Activated CD4-positive, alpha-beta memory T cell treated with anti-CD3 and anti-CD28 coated beads, Interleukin-2, amount 10 ng/mL, durations not matched to agents 7 days and 5 days (primary cell): ENCODE measurements around the gene PDE6D. TPM values are rescaled to one million over a fixed set of nuclear protein-coding genes. Genes with fewer than 3 reads are reported as not detected.
A peak's percentile ranks its signal among the peaks of the same experiment; 100 is the strongest.

ENCODE experiments used
- CTCF ChIA-PET: fragments of 350-600 bp; sonication (Branson Sonifier 250); formaldehyde crosslinking; loops from one replicate; lab custom pipeline; 2021; ENCODE audit warnings: antibody characterized with exemption, inconsistent platforms; lab: Charles Lee
- POLR2A ChIA-PET: fragments of 350-600 bp; sonication (Branson Sonifier 250); formaldehyde crosslinking; loops from one replicate; lab custom pipeline; 2021; ENCODE audit warnings: antibody characterized with exemption; lab: Charles Lee
- DNase-seq: peaks from one replicate; pipeline ENCODE4 v3.0.0-alpha.2; 2020
- H3K27ac Mint-ChIP-seq: one replicate; pipeline ENCODE4 v1.8.0; 2021; ENCODE audit warnings: mild to moderate bottlenecking, mixed read lengths
- H3K27me3 Mint-ChIP-seq: one replicate; pipeline ENCODE4 v1.8.0; 2021; ENCODE audit warnings: mixed read lengths
- H3K36me3 Mint-ChIP-seq: one replicate; pipeline ENCODE4 v1.8.0; 2021; ENCODE audit warnings: low read depth, mixed read lengths
- H3K4me1 Mint-ChIP-seq: one replicate; pipeline ENCODE4 v1.8.0; 2021; ENCODE audit warnings: mixed read lengths
- H3K4me3 Mint-ChIP-seq: one replicate; pipeline ENCODE4 v1.8.0; 2021; ENCODE audit warnings: mild to moderate bottlenecking, mixed read lengths
- H3K9me3 Mint-ChIP-seq: one replicate; pipeline ENCODE4 v1.8.0; 2021; ENCODE audit warnings: mixed read lengths
- total RNA-seq, 2 experiments: library from RNA; stranded (reverse); gene quantifications; one replicate each; pipeline ENCODE4 v1.2.3, GENCODE V29; 2021

PDE6D gene
- total RNA-seq, 2 experiments from 2014 or later = 36.7 to 37.7 TPM

DNA sequence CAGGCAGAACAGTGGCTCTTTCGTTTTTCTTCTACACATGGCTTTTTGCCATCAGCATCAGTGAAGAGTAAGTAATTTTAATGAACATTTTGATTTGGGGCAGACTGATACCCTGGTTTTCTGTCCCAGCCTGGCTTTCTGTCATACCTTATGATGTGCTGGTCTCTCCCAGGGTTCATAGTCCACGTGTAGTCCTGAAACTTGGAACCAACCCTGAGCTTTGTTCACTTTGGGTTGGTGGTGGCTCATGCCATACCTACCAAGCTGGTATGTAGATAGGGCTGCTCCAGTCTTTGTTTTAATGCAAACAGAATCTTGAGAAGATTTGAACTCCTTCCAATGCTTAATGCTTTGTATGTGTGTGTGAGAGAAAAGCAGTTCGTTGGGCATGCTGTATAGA is 10.0 kb upstream of the PDE6D start:
- H3K4me3 Mint-ChIP-seq = no peak overlapping the region
- DNase-seq = no peak
- peaks cover 22% of the 10 kb centered on the region for H3K4me1 Mint-ChIP-seq
- ChIA-PET POLR2A (no interaction called here), CTCF (no interaction called here)
- H3K36me3 Mint-ChIP-seq = peaks cover 42% of the 10 kb centered on the region
- no peaks in the 10 kb centered on the region for H3K9me3 Mint-ChIP-seq
- no peaks in the 10 kb centered on the region for H3K27me3 Mint-ChIP-seq
- H3K27ac Mint-ChIP-seq = no peak overlapping the region

DNA sequence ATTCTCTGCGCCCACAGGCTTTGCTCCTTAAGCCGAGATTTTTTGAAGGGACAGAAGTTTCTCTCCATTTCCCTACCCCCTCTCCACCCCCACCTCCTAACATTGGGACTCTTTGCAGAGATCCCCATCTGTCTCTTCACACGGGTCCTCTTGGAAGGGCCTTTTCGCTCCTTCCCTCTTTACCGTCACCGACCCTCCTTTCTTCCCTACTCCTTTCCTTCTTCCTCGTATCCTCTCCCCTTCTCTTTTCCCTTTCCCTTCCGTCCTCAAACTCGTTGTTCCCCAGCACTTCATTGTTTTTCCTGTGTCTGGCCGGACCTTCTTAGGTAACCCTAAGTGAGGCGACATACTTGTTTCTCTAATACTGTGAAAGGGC is 5.8 kb upstream of the PDE6D start:
- Mint-ChIP-seq H3K36me3 (peaks cover 27% of the 10 kb centered on the region), H3K9me3 (no peaks in the 10 kb centered on the region), H3K4me3 (peak overlapping the region; percentile 91), H3K27ac (peak overlapping the region; percentile 70), H3K4me1 (peaks cover 60% of the 10 kb centered on the region), H3K27me3 (no peaks in the 10 kb centered on the region)
- POLR2A ChIA-PET = interaction anchor here (0.8 to 1.4 kb wide), 4 partner anchors 9 to 323 kb away, joined by 3 to 4 read pairs (median 4); partner anchors contain the start of gene NCL
- CTCF ChIA-PET = interaction anchor here (0.8 kb wide), 1 partner anchor 41 kb away, joined by 3 read pairs; no protein-coding TSS in a partner anchor
- DNase-seq = no peak

DNA sequence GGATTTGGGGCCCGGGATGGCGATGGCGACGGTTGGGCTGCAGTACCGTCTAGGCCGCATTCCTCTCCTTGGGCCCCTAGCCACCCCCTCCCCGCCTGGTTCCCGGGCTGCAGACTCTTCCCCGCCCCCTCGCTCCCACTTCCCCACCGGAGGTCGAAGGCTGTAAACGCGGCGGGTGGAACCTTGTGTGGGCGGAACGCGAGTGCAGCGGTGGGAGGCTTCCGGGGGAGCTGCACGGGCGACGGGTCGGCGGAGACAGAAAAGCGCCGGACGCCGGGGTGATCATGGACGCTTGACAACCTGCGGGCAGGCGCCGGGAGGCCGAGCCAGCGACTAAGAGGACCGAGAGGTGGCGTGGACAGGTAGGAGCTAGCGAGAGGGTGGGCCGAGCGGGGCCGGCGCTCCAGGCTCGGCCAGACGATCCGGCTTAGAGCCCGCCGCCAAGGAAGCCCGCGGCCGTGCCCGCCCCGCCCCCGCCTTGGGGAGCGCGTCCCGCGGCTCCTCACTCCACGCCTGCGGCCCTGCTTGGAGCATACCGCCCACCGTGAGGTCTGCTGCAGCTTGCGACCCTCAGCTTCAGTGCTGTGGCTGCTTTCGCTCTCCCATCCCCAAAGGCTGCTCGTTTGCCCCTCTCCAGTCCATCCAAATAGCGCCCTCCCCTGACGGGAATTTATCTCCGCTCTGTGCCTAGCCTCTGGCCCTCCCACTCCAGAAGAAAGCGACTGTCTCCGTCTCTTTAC is 5.3 kb upstream of the PDE6D start, which contains the start of gene COPS7B:
COPS7B (plus strand) TSS at position 269 of the 740 bp plus-strand sequence. CDS start 2,126 bp downstream, outside the sequence.
- ChIA-PET CTCF (interaction anchor here (0.6 to 1.5 kb wide), 8 partner anchors 10 to 191 kb away, joined by 3 to 4 read pairs (median 3); no protein-coding TSS in a partner anchor), POLR2A (interaction anchor here (0.8 to 1.6 kb wide), 8 partner anchors 9 to 322 kb away, joined by 3 to 4 read pairs (median 3); partner anchors contain the start of gene NCL)
- Mint-ChIP-seq H3K4me1 (peaks cover 64% of the 10 kb centered on the region), H3K9me3 (no peaks in the 10 kb centered on the region), H3K4me3 (peak within 1 kb of the TSS; percentile 91), H3K27ac (peak within 1 kb of the TSS; percentile 70), H3K27me3 (no peaks in the 10 kb centered on the region), H3K36me3 (peaks cover 23% of the 10 kb centered on the region)
- peak; percentile 84 for DNase-seq

DNA sequence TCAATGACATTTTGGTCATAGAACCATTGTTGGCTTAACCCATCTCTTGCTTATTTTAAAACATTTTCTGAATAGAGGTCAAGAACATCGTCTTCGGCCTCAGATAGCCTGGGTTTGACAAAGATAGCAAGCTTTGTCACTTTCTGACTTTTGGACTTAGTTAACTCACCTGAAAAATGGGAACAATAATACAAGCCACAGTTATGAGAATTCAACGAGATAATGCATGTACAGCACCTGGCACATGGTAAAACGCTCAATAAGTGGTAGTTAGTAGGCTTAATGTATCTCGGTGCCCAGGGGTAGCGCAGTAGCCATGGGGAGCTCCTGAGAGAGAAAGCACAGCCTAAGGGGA is 4.7 kb upstream of the PDE6D start:
- ChIA-PET POLR2A (interaction anchor here (0.8 to 1.6 kb wide), 8 partner anchors 8 to 322 kb away, joined by 3 to 4 read pairs (median 3); partner anchors contain the start of gene NCL), CTCF (interaction anchor here (0.6 to 1.5 kb wide), 7 partner anchors 9 to 190 kb away, joined by 3 to 4 read pairs (median 3); no protein-coding TSS in a partner anchor)
- no peaks in the 10 kb centered on the region for H3K27me3 Mint-ChIP-seq
- H3K4me3 Mint-ChIP-seq = peak overlapping the region; percentile 91
- H3K4me1 Mint-ChIP-seq = peaks cover 64% of the 10 kb centered on the region
- H3K9me3 Mint-ChIP-seq = no peaks in the 10 kb centered on the region
- peaks cover 20% of the 10 kb centered on the region for H3K36me3 Mint-ChIP-seq
- DNase-seq = no peak
- H3K27ac Mint-ChIP-seq = peak overlapping the region; percentile 68

DNA sequence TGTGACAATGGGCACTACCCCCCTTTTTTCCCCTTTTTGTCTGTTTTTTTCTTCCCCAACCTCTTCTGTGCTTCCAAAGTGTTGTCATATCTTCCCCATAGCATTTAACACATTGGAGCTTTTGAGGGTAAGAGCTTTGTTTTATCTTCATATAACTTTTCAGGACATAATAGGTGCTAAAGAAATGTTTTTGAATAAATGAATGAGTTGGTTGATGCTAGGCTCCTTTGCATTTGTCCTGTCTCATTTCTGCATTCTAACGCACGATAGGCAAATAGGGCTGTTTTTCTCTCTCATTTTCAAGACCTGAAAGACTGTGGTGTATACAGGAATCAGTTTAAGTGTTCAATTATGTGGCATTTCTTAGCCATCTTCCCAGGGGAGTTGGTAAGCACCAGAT is 4.3 kb upstream of the PDE6D start:
- DNase-seq = no peak
- Mint-ChIP-seq H3K9me3 (no peaks in the 10 kb centered on the region), H3K4me3 (peak overlapping the region; percentile 91), H3K4me1 (peaks cover 64% of the 10 kb centered on the region), H3K27ac (no peak overlapping the region), H3K27me3 (no peaks in the 10 kb centered on the region), H3K36me3 (peaks cover 18% of the 10 kb centered on the region)
- ChIA-PET POLR2A (interaction anchor here (0.8 to 1.6 kb wide), 7 partner anchors 11 to 321 kb away, joined by 3 to 4 read pairs (median 3); partner anchors contain the start of gene NCL), CTCF (interaction anchor here (0.6 to 1.5 kb wide), 6 partner anchors 9 to 190 kb away, joined by 3 to 4 read pairs (median 3); no protein-coding TSS in a partner anchor)

DNA sequence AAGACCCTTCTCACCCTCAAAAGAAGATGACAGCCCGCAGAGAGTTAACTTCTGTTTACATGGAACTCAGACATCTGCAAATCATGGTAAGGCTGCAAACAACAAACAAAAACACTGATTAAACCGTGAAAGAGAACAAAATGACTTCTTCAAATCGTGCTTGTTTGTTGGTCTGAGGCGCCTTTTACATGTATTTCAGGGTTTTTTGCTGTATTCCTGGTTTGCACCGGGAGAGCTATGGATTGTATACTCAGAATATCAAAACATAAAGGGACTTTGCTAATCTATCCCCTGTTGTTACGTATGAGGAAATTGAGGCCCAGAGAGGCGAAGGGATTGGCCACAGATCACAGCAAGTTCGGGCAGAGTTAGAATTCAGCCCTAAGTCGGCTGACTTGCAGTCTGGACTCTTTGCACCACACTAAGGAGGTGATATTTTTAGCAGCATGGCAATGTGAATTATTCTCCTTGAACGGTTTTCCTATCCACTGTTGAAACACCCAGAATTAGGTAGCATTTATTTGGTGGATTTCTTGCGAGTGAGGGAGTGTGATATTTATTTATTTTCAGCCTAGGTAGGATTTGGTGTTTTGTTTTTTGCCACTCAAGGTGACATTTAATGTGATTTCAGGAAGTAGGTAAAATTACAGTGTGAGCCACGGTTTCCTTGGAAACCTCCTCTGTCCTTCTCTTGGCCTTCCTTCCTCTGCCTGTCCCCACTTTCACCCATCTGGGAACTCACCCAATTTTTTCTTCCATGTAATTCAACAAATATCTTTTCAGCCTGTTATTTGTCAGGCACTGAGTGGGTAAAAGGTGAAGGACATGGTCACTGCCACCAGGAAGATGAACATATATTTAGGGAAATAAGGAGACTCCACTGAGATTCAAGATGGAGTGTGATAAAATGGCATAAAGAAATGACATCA is 980 bp upstream of the PDE6D start:
- POLR2A ChIA-PET = interaction anchor here (0.6 to 1.5 kb wide), 5 partner anchors 12 to 180 kb away, joined by 3 to 4 read pairs (median 3); partner anchors contain the start of gene DIS3L2
- Mint-ChIP-seq H3K27ac (peak overlapping the region; percentile 90), H3K27me3 (no peaks in the 10 kb centered on the region), H3K36me3 (peaks cover 6% of the 10 kb centered on the region), H3K4me3 (peak overlapping the region; percentile 96), H3K9me3 (no peaks in the 10 kb centered on the region), H3K4me1 (peaks cover 60% of the 10 kb centered on the region)
- CTCF ChIA-PET = interaction anchor here (0.6 to 1.3 kb wide), 2 partner anchors 75 to 267 kb away, joined by 3 read pairs; no protein-coding TSS in a partner anchor
- peak; percentile 40 for DNase-seq

DNA sequence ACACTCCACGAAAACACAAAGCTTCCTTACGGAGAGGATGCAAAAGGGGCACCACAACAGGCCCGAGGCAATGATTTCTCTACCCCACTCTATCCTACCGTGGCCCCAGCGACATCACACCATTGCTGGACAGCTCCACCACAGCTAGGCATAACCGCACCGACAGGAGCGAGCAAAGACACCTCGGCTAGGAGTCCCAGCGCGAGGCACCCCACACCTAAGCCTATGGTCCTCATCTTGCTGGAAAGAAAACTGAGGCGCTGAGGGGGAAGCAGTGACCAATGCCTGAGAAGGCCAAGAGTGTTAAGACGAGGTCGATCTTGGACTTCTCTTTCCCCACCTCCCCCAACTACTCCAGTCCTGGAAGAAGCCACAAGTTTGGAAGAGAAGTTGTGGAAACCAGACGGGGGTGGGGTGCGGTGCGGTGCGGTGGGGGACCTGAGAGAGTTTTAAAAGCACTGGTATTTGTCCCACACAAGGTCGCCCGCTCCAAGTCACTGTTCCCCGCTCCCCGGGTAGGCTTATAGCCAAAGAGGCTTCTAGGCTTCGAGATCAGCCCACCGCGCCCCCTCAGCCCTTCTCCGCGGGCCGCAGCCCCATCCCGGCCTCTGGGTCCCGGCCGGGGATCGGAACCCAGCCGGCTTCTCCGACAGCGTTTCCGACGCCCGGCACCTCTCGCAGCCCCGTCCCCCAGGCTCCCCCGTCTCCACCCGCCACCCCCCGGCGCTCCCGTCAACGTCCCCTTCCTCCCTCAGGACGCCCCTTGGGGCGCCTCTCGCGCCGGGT is 766 bp downstream of the PDE6D start:
- ChIA-PET CTCF (interaction anchor here (0.8 to 1.5 kb wide), 3 partner anchors 66 to 169 kb away, joined by 3 to 8 read pairs (median 3); no protein-coding TSS in a partner anchor), POLR2A (interaction anchor here (0.7 to 1.5 kb wide), 4 partner anchors 10 to 167 kb away, joined by 3 to 4 read pairs (median 3); no protein-coding TSS in a partner anchor)
- peaks cover 45% of the 10 kb centered on the region for H3K4me1 Mint-ChIP-seq
- peak; percentile 25 for DNase-seq
- H3K36me3 Mint-ChIP-seq = peaks cover 6% of the 10 kb centered on the region
- H3K27me3 Mint-ChIP-seq = no peaks in the 10 kb centered on the region
- no peak overlapping the region for H3K27ac Mint-ChIP-seq
- H3K9me3 Mint-ChIP-seq = no peaks in the 10 kb centered on the region
- H3K4me3 Mint-ChIP-seq = peak overlapping the region; percentile 96

DNA sequence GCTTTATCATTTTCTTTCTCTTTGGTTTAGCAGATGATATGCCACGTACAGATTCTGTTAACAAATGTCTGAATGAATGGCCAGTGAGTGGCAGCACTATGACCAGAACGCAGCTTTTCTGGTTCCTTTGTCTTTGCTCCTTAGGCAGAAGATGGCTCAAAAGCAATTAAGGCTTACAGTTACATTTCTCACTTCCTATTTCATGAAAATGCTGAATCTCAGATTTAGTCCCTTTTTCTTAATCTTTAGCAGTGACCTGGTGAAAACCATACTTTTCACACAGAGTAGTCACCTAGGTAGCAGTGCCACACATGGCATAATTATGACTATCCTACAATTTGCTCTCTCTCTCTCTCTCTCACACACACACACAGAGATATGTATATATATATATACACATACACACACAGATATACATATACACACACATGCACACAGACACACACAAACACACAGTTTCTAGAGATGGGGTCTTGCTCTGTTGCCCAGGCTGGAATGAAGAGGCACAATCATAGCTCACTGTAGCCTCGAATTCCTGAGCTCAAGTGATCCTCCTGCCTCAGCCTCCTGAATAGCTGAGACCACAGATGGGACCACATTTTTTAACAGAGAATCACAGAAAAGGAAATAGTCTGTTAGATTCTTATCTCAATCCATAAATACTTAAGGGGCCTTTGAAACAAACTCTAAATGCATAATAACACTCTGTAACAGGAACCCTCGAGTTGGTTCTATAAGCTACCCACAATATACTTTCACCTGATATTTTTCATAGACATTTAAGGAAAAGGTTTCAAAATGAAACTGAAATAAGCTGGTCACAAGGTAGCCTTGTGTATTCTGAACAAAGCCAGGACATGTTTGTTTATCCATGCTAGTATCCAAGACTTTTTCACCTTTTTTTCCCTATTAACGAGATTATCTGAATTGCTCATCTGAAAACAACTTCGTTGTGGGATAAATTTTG is 11.6 kb downstream of the PDE6D start:
- ChIA-PET CTCF (interaction anchor here (0.6 kb wide), 2 partner anchors 15 to 205 kb away, joined by 4 to 5 read pairs; no protein-coding TSS in a partner anchor), POLR2A (interaction anchor here (0.9 kb wide), 1 partner anchor 12 kb away, joined by 3 read pairs; the partner anchor contains the start of gene PDE6D)
- DNase-seq = no peak
- no peaks in the 10 kb centered on the region for H3K9me3 Mint-ChIP-seq
- H3K36me3 Mint-ChIP-seq = no peaks in the 10 kb centered on the region
- H3K4me1 Mint-ChIP-seq = peaks cover 29% of the 10 kb centered on the region
- H3K4me3 Mint-ChIP-seq = no peak overlapping the region
- no peaks in the 10 kb centered on the region for H3K27me3 Mint-ChIP-seq
- H3K27ac Mint-ChIP-seq = no peak overlapping the region

DNA sequence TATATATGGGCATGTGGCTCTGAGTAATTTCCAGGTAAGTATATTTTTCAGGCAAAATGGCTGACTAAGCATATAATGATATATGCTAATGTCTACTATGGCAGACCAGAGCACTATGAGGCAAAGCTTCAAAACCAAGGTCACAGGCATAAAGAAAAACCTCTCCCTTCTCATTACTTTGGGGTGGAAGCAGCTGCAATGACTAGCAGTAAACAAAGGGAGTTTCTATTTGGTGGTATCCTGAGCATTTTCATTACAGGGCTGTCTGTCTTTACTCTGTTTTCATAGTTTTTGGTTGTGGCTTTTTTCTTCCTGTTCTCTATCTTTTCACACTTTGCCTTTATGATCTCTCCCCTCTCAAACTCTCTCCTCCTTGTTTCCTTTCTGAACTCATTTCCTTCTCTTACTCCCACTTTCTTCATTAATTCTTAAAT is 15.6 kb downstream of the PDE6D start:
- ChIA-PET POLR2A (no interaction called here), CTCF (interaction anchor here (1.2 kb wide), 1 partner anchor 35 kb away, joined by 3 read pairs; no protein-coding TSS in a partner anchor)
- no peaks in the 10 kb centered on the region for H3K27me3 Mint-ChIP-seq
- no peak overlapping the region for H3K27ac Mint-ChIP-seq
- H3K9me3 Mint-ChIP-seq = no peaks in the 10 kb centered on the region
- peaks cover 29% of the 10 kb centered on the region for H3K4me1 Mint-ChIP-seq
- H3K36me3 Mint-ChIP-seq = no peaks in the 10 kb centered on the region
- DNase-seq = no peak
- no peak overlapping the region for H3K4me3 Mint-ChIP-seq

DNA sequence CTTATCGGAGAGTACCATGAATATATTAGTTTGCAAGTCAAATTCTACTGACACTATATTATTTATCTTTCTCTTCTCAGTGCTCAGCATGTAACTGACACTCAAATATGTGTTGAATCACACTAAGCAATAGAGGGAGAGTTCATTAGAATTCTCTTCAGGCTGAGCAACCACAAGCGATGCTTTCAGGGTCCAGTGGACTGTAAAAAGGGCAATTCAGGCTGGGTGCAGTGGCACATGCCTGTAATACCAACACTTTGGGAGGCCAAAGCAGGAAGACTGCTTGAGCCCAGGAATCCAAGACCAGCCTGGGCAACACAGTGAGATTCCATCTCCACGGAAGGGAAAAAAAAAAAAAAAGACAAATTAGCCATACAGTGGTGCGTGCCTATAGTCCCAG is 16.3 kb downstream of the PDE6D start:
- no peaks in the 10 kb centered on the region for H3K27me3 Mint-ChIP-seq
- CTCF ChIA-PET = interaction anchor here (1.2 to 1.3 kb wide), 2 partner anchors 29 to 36 kb away, joined by 3 read pairs; no protein-coding TSS in a partner anchor
- POLR2A ChIA-PET = interaction anchor here (0.6 to 1.2 kb wide), 2 partner anchors 57 to 600 kb away, joined by 3 read pairs; partner anchors contain the start of gene PTMA
- no peak for DNase-seq
- H3K27ac Mint-ChIP-seq = no peak overlapping the region
- H3K4me3 Mint-ChIP-seq = no peak overlapping the region
- peaks cover 25% of the 10 kb centered on the region for H3K4me1 Mint-ChIP-seq
- H3K9me3 Mint-ChIP-seq = no peaks in the 10 kb centered on the region
- no peaks in the 10 kb centered on the region for H3K36me3 Mint-ChIP-seq
